A549 (cell line): ENCODE measurements around the gene CLDN14. TPM values are rescaled to one million over a fixed set of nuclear protein-coding genes. Genes with fewer than 3 reads are reported as not detected.

Experiments
- ATAC-seq, 2 experiments: fragments of 200-7000 bp in 1 of 2; fragments of >200 bp in 1 of 2; cut with Nextera tagmentation in 1 of 2; cut with Tn5 transposase in 1 of 2; 3 replicates each; pipeline versions ENCODE4 v1.8.0 to v1.9.1; 2018 to 2020; ENCODE audit warnings: mild to moderate bottlenecking in 1 of 2, moderate library complexity in 1 of 2
- CTCF ChIA-PET: fragments of 300-600 bp; sonication (Branson Sonifier 250); formaldehyde crosslinking; extraction: SDS; loops from one replicate; lab custom pipeline; 2021; ENCODE audit warnings: antibody characterized with exemption, inconsistent platforms; lab: Yijun Ruan, JAX
- POLR2A ChIA-PET: fragments of 350-600 bp; formaldehyde crosslinking; extraction: SDS; loops from one replicate; lab custom pipeline; 2021; ENCODE audit warnings: antibody characterized with exemption, inconsistent platforms; lab: Yijun Ruan, JAX
- DNase-seq, 2 experiments: peaks; one replicate each; pipeline versions ENCODE4 v3.0.0 to v3.0.0-alpha.2; 2011 to 2016; ENCODE audit warnings: low read depth in 1 of 2, low spot score in 1 of 2
- FAIRE-seq: peaks from 2 replicates; lab custom pipeline; 2011; peaks lifted over from hg19 to GRCh38; lab: Jason Lieb, UNC
- H3K27ac ChIP-seq, 2 experiments: fragments of >200 bp; sonication (Bioruptor Twin); formaldehyde crosslinking; 3 replicates each; pipeline ENCODE4 v1.5.1; 2016 to 2017
- H3K4me1 ChIP-seq: fragments of >200 bp; sonication (Bioruptor Twin); formaldehyde crosslinking; 3 replicates; pipeline ENCODE4 v1.6.1; 2016
- H3K4me2 ChIP-seq: fragments of >200 bp; sonication (Bioruptor Twin); formaldehyde crosslinking; 3 replicates; pipeline ENCODE4 v1.6.1; 2016
- H3K4me3 ChIP-seq: fragments of >200 bp; sonication (Bioruptor Twin); formaldehyde crosslinking; 3 replicates; pipeline ENCODE4 v1.5.1; 2016
- H3K9me3 ChIP-seq: fragments of >200 bp; sonication (Bioruptor Twin); formaldehyde crosslinking; 3 replicates; pipeline ENCODE4 v1.6.1; 2016
- BCL3 ChIP-seq: fragments of >200 bp; sonication (Bioruptor Twin); formaldehyde crosslinking; IDR thresholded peaks from 3 replicates; pipeline ENCODE4 v1.6.1; 2016
- BHLHE40 ChIP-seq: IDR thresholded peaks from 2 replicates; pipeline ENCODE4 v1.6.1; 2012; ENCODE audit warnings: low read depth, low read length, inconsistent platforms
- CEBPB ChIP-seq, 2 experiments: fragments of >200 bp in 1 of 2; sonication (Bioruptor Twin) in 1 of 2; formaldehyde crosslinking in 1 of 2; IDR thresholded peaks; 2 replicates each; pipeline ENCODE4 v1.6.1; 2012 to 2016
- CHD2 ChIP-seq: fragments of 150-350 bp; IDR thresholded peaks from 2 replicates; pipeline ENCODE4 v1.6.1; 2014; ENCODE audit warnings: low read length; ENCODE audit not compliant: partially characterized antibody
- EP300 ChIP-seq, 2 experiments: fragments of >200 bp; sonication (Bioruptor Twin); formaldehyde crosslinking; IDR thresholded peaks; 2 replicates in 1 of 2; 3 replicates in 1 of 2; pipeline ENCODE4 v1.6.1; 2016 to 2017
- FOXS1 ChIP-seq: fragments of 250-450 bp; sonication (Bioruptor Pico); IDR thresholded peaks from 2 replicates; pipeline ENCODE4 v1.5.0; 2020; ENCODE audit warnings: mild to moderate bottlenecking, moderate library complexity
- GATA3 ChIP-seq: IDR thresholded peaks from 2 replicates; pipeline ENCODE4 v1.6.1; 2012; ENCODE audit warnings: borderline replicate concordance
- HDAC2 ChIP-seq: fragments of 200-600 bp; sonication (generic); IDR thresholded peaks from 2 replicates; pipeline ENCODE4 v1.6.1; 2016
- HEYL ChIP-seq: fragments of 250-450 bp; sonication (Bioruptor Pico); IDR thresholded peaks from 2 replicates; pipeline ENCODE4 v1.8.0; 2021; ENCODE audit warnings: mild to moderate bottlenecking, moderate library complexity
- HOXA7 ChIP-seq: fragments of 250-450 bp; sonication (Bioruptor Pico); IDR thresholded peaks from 2 replicates; pipeline ENCODE4 v1.5.0; 2020; ENCODE audit warnings: mild to moderate bottlenecking, moderate library complexity
- HOXB13 ChIP-seq: fragments of 250-450 bp; sonication (Bioruptor Pico); IDR thresholded peaks from 2 replicates; pipeline ENCODE4 v1.5.0; 2020; ENCODE audit warnings: low read depth, mild to moderate bottlenecking, moderate library complexity
- JUNB ChIP-seq: fragments of >200 bp; sonication (Bioruptor Twin); formaldehyde crosslinking; IDR thresholded peaks from 2 replicates; pipeline ENCODE4 v1.6.1; 2016
- KDM5A ChIP-seq: fragments of 200-600 bp; sonication (generic); IDR thresholded peaks from 2 replicates; pipeline ENCODE4 v1.6.1; 2016; ENCODE audit warnings: antibody characterized with exemption, mild to moderate bottlenecking
- MAZ ChIP-seq: fragments of 150-350 bp; IDR thresholded peaks from 2 replicates; pipeline ENCODE4 v1.6.1; 2014; ENCODE audit warnings: antibody characterized with exemption, low read depth, low read length, borderline replicate concordance
- MYC ChIP-seq: IDR thresholded peaks from 2 replicates; pipeline ENCODE4 v1.6.1; 2012; ENCODE audit warnings: mild to moderate bottlenecking, inconsistent platforms, low read length, improper control_type of control experiment, borderline replicate concordance
- NPAS2 ChIP-seq: fragments of 250-450 bp; sonication (Bioruptor Pico); IDR thresholded peaks from 2 replicates; pipeline ENCODE4 v1.8.0; 2022; ENCODE audit warnings: mild to moderate bottlenecking, moderate library complexity, borderline replicate concordance
- POLR2AphosphoS2 ChIP-seq: conservative IDR thresholded peaks from 2 replicates; pipeline ENCODE4 v1.6.1; 2012; ENCODE audit warnings: low read length, improper control_type of control experiment, inconsistent platforms
- RAD21 ChIP-seq, 2 experiments: fragments of >200 bp in 1 of 2; sonication (Bioruptor Twin) in 1 of 2; formaldehyde crosslinking in 1 of 2; IDR thresholded peaks in 1 of 2; conservative IDR thresholded peaks in 1 of 2; 2 replicates in 1 of 2; 3 replicates in 1 of 2; pipeline ENCODE4 v1.6.1; 2012 to 2018; ENCODE audit warnings: inconsistent platforms in 1 of 2
- RARB ChIP-seq: fragments of 250-450 bp; sonication (Bioruptor Pico); IDR thresholded peaks from 2 replicates; pipeline ENCODE4 v1.8.0; 2021; ENCODE audit warnings: mild to moderate bottlenecking, moderate library complexity
- RCOR1 ChIP-seq: fragments of 150-350 bp; IDR thresholded peaks from 2 replicates; pipeline ENCODE4 v1.6.1; 2014; ENCODE audit warnings: antibody characterized with exemption, low read length, low read depth
- RFX5 ChIP-seq: fragments of 450-650 bp; IDR thresholded peaks from 2 replicates; pipeline ENCODE4 v1.7.1; 2014; ENCODE audit warnings: antibody characterized with exemption, mild to moderate bottlenecking, moderate library complexity
- SREBF2 ChIP-seq: fragments of 450-650 bp; IDR thresholded peaks from 2 replicates; pipeline ENCODE4 v1.6.1; 2014; ENCODE audit warnings: mild to moderate bottlenecking, moderate library complexity
- ZC3H11A ChIP-seq: fragments of 450-650 bp; IDR thresholded peaks from 2 replicates; pipeline ENCODE4 v1.6.1; 2014; ENCODE audit warnings: antibody characterized with exemption, mild to moderate bottlenecking
- ZNF302 ChIP-seq: fragments of 250-450 bp; sonication (Bioruptor Pico); IDR thresholded peaks from 2 replicates; pipeline ENCODE4 v1.9.0; 2021; ENCODE audit warnings: inconsistent platforms, mild to moderate bottlenecking, moderate library complexity
- WGBS: methylation state at CpG from one replicate; pipeline ENCODE4 v1.1.6; 2017; ENCODE audit errors: missing lambda C conversion rate; 5-methylcytosine and 5-hydroxymethylcytosine counted together
- polyA plus RNA-seq, 4 experiments: library from polyadenylated mRNA; depleted of rRNA in 3 of 4; stranded (reverse); fragments of >200 nt; fragmentation: RNase III in 1 of 4; extraction: RNeasy Plus Mini Kit Qiagen cat#74134 plus additional on column Dnase treatment in 1 of 4; gene quantifications; 2 replicates in 3 of 4; 3 replicates in 1 of 4; pipeline ENCODE4 v1.2.3, GENCODE V29; 2011 to 2017
- TF ChIP-seq, protein P1 (sequence below): fragments of 200-600 bp; sonication (generic); IDR thresholded peaks from 2 replicates; pipeline ENCODE4 v1.6.1; 2016; ENCODE audit warnings: antibody characterized with exemption, mild to moderate bottlenecking, moderate library complexity
- TF ChIP-seq, protein P2 (sequence below): fragments of 150-350 bp; IDR thresholded peaks from 2 replicates; pipeline ENCODE4 v1.6.1; 2014; ENCODE audit warnings: low read depth, mild to moderate bottlenecking, low read length

CLDN14 gene
- polyA plus RNA-seq, 2 of the 4 experiments (the other 2 are of a cell fraction): not detected

DNA sequence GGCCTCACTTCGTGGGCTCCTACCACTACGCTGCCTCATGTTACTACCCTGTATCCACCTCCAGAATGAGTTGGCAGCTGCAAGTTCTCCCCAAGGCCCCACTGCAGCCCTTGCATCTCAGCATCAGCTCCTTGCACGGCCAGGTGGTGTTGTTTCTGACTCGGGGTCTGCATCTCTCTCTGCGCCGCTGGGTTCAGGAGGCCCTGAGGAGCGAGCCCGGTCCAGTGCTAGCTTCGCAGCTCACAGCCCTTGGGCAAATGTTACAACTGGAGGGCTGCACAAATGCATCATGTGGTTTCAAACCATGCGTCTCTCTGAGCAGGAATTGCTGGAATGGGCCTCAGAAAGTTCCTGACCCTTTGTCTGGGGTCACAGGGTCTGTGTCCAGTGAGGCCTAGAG is 3.2 kb upstream of the CLDN14 start:
- no peak overlapping the region for H3K27ac ChIP-seq
- FAIRE-seq: no peak
- TF ChIP-seq RFX5 (no peak), MAZ (no peak), EP300 (IDR thresholded peaks at IDR 0.05) (no peak), BCL3 (no peak), JUNB (no peak), HDAC2 (no peak), KDM5A (no peak), RCOR1 (no peak), BHLHE40 (no peak), HEYL (CRISPR knock-in tag) (no peak), RARB (no peak), NPAS2 (CRISPR knock-in tag) (no peak), GATA3 (no peak), ZNF302 (CRISPR knock-in tag) (no peak), FOXS1 (CRISPR knock-in tag) (no peak), MYC (no peak), ZC3H11A (no peak), HOXB13 (CRISPR knock-in tag) (no peak), RAD21 (conservative IDR thresholded peaks at IDR 0.05 in 1 of 2, IDR thresholded peaks at IDR 0.05 in 1 of 2) (no peak)
- TF ChIP-seq, protein P1, sequence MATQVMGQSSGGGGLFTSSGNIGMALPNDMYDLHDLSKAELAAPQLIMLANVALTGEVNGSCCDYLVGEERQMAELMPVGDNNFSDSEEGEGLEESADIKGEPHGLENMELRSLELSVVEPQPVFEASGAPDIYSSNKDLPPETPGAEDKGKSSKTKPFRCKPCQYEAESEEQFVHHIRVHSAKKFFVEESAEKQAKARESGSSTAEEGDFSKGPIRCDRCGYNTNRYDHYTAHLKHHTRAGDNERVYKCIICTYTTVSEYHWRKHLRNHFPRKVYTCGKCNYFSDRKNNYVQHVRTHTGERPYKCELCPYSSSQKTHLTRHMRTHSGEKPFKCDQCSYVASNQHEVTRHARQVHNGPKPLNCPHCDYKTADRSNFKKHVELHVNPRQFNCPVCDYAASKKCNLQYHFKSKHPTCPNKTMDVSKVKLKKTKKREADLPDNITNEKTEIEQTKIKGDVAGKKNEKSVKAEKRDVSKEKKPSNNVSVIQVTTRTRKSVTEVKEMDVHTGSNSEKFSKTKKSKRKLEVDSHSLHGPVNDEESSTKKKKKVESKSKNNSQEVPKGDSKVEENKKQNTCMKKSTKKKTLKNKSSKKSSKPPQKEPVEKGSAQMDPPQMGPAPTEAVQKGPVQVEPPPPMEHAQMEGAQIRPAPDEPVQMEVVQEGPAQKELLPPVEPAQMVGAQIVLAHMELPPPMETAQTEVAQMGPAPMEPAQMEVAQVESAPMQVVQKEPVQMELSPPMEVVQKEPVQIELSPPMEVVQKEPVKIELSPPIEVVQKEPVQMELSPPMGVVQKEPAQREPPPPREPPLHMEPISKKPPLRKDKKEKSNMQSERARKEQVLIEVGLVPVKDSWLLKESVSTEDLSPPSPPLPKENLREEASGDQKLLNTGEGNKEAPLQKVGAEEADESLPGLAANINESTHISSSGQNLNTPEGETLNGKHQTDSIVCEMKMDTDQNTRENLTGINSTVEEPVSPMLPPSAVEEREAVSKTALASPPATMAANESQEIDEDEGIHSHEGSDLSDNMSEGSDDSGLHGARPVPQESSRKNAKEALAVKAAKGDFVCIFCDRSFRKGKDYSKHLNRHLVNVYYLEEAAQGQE: no peak
- DNase-seq: no peak
- no peaks in the 10 kb centered on the region for H3K9me3 ChIP-seq
- 90% methylated on average over 7 of the region's 10 CpGs for WGBS
- H3K4me2 ChIP-seq: no peak overlapping the region
- ChIA-PET POLR2A (no interaction called here), CTCF (interaction anchor here (0.9 to 1.8 kb wide), 2 partner anchors 61 to 63 kb away, joined by 3 to 9 read pairs; no protein-coding TSS in a partner anchor)
- peaks cover 22% of the 10 kb centered on the region for H3K4me1 ChIP-seq
- H3K4me3 ChIP-seq: no peak overlapping the region
- no peak for ATAC-seq

DNA sequence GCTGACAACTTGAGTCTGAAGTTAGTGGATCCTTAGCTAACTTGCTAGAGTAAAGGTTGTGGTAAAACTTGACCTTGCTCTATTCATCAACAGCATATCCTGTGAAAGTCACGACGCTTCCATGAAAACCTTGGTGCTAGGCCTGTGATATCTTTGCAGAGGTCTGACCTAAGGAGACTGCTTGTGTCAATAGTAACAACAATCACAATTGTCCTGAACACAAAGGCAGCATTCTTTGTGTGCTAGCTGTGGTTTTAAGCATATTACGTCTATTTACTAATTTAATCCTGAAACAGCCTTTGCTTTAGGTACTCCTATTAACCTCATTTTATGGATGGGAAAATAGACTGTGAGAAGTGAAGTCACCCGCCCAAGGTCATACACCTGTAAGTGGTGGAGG is 2.8 kb upstream of the CLDN14 start:
- Histone ChIP-seq H3K4me3 (no peak overlapping the region), H3K27ac (no peak overlapping the region), H3K4me2 (no peak overlapping the region), H3K9me3 (no peaks in the 10 kb centered on the region), H3K4me1 (peaks cover 26% of the 10 kb centered on the region)
- no peak for TF ChIP-seq CHD2
- no peak for DNase-seq
- ChIA-PET CTCF (interaction anchor here (0.6 to 1.8 kb wide), 3 partner anchors 60 to 152 kb away, joined by 3 to 9 read pairs (median 4); no protein-coding TSS in a partner anchor), POLR2A (interaction anchor here (0.9 kb wide), 1 partner anchor 53 kb away, joined by 3 read pairs; no protein-coding TSS in a partner anchor)
- no peak for ATAC-seq
- no peak for FAIRE-seq
- 90% methylated on average over 4 of the region's 4 CpGs for WGBS

DNA sequence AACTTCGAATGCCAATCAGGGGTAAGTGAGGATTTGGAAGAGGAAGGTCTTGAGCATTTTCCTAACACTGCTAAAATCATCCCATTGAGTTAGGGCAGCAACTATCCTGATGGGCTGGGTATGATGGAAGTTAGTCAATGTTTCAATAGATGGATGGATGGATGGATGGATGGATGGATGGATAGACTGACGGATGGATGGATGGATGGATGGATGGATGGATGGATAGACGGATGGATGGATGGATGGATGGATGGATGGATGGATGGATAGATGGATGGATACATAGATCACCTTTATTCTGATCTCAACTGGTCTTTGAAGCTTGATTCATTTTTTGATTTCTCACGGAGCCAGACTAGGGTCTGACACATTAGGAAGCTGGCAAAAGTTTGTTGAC is 2.3 kb upstream of the CLDN14 start:
- ChIA-PET POLR2A (interaction anchor here (0.9 kb wide), 1 partner anchor 52 kb away, joined by 3 read pairs; no protein-coding TSS in a partner anchor), CTCF (interaction anchor here (0.6 to 1.8 kb wide), 3 partner anchors 60 to 153 kb away, joined by 3 to 9 read pairs (median 4); no protein-coding TSS in a partner anchor)
- FAIRE-seq (no peak), DNase-seq (no peak), ATAC-seq (no peak)
- Histone ChIP-seq H3K4me3 (no peak overlapping the region), H3K4me2 (no peak overlapping the region), H3K4me1 (peaks cover 31% of the 10 kb centered on the region), H3K9me3 (no peaks in the 10 kb centered on the region), H3K27ac (no peak overlapping the region)
- 51% methylated on average over 4 of the region's 4 CpGs for WGBS
- TF ChIP-seq, protein P1: no peak
- TF ChIP-seq RCOR1: no peak
- TF ChIP-seq CEBPB (IDR thresholded peaks at IDR 0.05): no peak
- TF ChIP-seq, protein P2, sequence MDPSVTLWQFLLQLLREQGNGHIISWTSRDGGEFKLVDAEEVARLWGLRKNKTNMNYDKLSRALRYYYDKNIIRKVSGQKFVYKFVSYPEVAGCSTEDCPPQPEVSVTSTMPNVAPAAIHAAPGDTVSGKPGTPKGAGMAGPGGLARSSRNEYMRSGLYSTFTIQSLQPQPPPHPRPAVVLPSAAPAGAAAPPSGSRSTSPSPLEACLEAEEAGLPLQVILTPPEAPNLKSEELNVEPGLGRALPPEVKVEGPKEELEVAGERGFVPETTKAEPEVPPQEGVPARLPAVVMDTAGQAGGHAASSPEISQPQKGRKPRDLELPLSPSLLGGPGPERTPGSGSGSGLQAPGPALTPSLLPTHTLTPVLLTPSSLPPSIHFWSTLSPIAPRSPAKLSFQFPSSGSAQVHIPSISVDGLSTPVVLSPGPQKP: no peak
- no peak for TF ChIP-seq POLR2AphosphoS2
- TF ChIP-seq MYC: no peak
- no peak for TF ChIP-seq HOXB13 (CRISPR knock-in tag)
- TF ChIP-seq SREBF2: no peak
- TF ChIP-seq HOXA7: no peak
